HL-60 (cell line): ENCODE results near the gene PLEKHA5.

Source experiments
- DNase-seq, 2 experiments: peaks; one replicate each; pipeline ENCODE4 v3.0.0-alpha.2; 2010 to 2020; ENCODE audit warnings: low read depth in 1 of 2, low spot score in 1 of 2
- H3K27ac ChIP-seq: fragments of 250-450 bp; sonication (Bioruptor Pico); replicated peaks from 2 replicates; pipeline ENCODE4 v1.5.1; 2020; ENCODE audit warnings: mild to moderate bottlenecking, moderate library complexity
- H3K27me3 ChIP-seq: fragments of 250-450 bp; sonication (Bioruptor Pico); 2 replicates; pipeline ENCODE4 v1.5.1; 2021; ENCODE audit warnings: mild to moderate bottlenecking, moderate library complexity; ENCODE audit not compliant: insufficient read depth, poor library complexity, severe bottlenecking
- H3K4me3 ChIP-seq: replicated peaks from 2 replicates; pipeline ENCODE4 v1.5.1; 2011; ENCODE audit warnings: mild to moderate bottlenecking, control low read depth, low read length; ENCODE audit not compliant: insufficient read depth
- CTCF ChIP-seq: IDR thresholded peaks from one replicate; pipeline ENCODE4 v1.5.1; 2011; ENCODE audit warnings: low read length, control low read depth, inconsistent platforms; ENCODE audit not compliant: insufficient read depth
- GABPA ChIP-seq: IDR thresholded peaks from 2 replicates; pipeline ENCODE4 v1.6.1; 2012; ENCODE audit warnings: low read depth
- POLR2AphosphoS5 ChIP-seq: IDR thresholded peaks from 2 replicates; pipeline ENCODE4 v1.6.1; 2012; ENCODE audit warnings: low read depth
- REST ChIP-seq: IDR thresholded peaks from 2 replicates; pipeline ENCODE4 v1.6.1; 2012; ENCODE audit warnings: low read depth; ENCODE audit not compliant: insufficient replicate concordance
- SPI1 ChIP-seq: IDR thresholded peaks from 2 replicates; pipeline ENCODE4 v1.6.1; 2012; ENCODE audit warnings: low read depth, mild to moderate bottlenecking, borderline replicate concordance

PLEKHA5 gene

DNA sequence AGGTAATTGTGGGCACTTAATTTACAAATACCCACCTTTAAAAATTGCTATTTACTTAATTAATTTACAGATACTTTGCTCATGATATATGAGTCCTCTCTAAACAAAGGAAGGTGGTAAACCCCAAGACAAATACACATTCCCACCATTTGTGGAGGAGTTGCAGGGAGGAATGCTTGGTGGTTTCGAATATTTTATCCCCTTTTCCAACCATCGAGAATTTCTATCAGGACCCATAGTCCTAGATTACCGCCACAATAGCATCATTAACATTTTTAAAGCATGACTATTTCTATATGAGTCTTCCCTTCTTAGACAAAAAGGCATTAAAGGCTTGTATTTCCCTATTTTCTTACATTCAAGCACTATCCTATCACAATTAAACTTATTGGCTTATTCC lies 34.2 kb upstream of the PLEKHA5 start:
- no peak overlapping the region for H3K4me3 ChIP-seq
- H3K27ac ChIP-seq: no peak overlapping the region
- no peak for DNase-seq
- no peaks in the 10 kb centered on the region for H3K27me3 ChIP-seq
- TF ChIP-seq REST (no peak), GABPA (no peak)

GRCh38 chr12:19095756-19096480 lies 33.6 kb upstream of the PLEKHA5 start:
- Histone ChIP-seq H3K27me3 (no peaks in the 10 kb centered on the region), H3K27ac (no peak overlapping the region), H3K4me3 (no peak overlapping the region)
- TF ChIP-seq REST: no peak
- no peak for TF ChIP-seq SPI1
- TF ChIP-seq GABPA: no peak
- TF ChIP-seq CTCF: no peak
- no peak for TF ChIP-seq POLR2AphosphoS5
- DNase-seq: no peak

- no peak for DNase-seq
These were observed 24.1 kb upstream of the PLEKHA5 start for GRCh38 chr12:19105463-19105862.

More at GRCh38 chr12:19105463-19105862, 24.1 kb upstream of the PLEKHA5 start:
- Histone ChIP-seq H3K27ac (no peak overlapping the region), H3K27me3 (no peaks in the 10 kb centered on the region), H3K4me3 (no peak overlapping the region)
- no peak for TF ChIP-seq REST
- TF ChIP-seq SPI1: no peak
